22Rv1 (cell line): Measurements from ENCODE around the gene AUTS2.

Experiments
- H3K27ac ChIP-seq: fragments of 450-650 bp; 2 replicates; pipeline ENCODE4 v1.5.1; 2017
- CTCF ChIP-seq: fragments of 450-650 bp; IDR thresholded peaks from 2 replicates; pipeline ENCODE4 v1.5.1; 2017; ENCODE audit warnings: mild to moderate bottlenecking
- ZFX ChIP-seq: fragments of 450-650 bp; IDR thresholded peaks from 2 replicates; pipeline ENCODE4 v1.6.1; 2017; ENCODE audit warnings: antibody characterized with exemption, borderline replicate concordance

The AUTS2 gene

DNA sequence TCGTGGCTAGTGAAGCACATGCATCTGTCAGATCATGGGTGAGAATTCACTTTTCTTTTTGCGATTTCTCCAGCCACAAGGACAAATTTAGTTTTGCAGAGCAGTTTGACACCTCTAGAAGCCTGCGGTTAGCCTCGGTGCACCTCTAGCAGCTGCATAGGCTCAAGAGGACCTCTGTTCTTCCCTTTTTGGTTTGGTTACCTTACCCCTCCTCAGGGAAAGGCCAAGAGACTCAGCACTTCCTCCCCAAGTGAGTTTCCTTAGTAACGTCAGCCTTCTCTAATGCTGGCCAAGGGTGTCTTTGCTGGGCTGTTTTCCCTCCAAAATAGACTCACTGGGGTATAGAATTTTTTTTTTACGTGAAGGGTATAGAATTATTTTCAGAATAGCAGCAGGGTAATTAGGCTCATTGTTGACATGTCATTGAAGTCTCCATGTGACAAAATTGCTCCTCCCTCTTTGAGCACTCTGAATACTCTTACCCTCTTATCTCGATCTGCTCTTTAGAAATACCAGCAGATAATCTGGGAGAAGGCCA lies 97.8 kb downstream of the AUTS2 start:
- no peak overlapping the region for H3K27ac ChIP-seq
- no peak for TF ChIP-seq CTCF

GRCh38 chr7:69696686-69697685 lies 98.7 kb downstream of the AUTS2 start:
- no peak overlapping the region for H3K27ac ChIP-seq
- TF ChIP-seq ZFX (no peak), CTCF (no peak)

GRCh38 chr7:69698109-69698825 lies 100.0 kb downstream of the AUTS2 start:
- TF ChIP-seq ZFX (no peak), CTCF (no peak)
- no peak overlapping the region for H3K27ac ChIP-seq

GRCh38 chr7:69699931-69700330 lies 101.7 kb downstream of the AUTS2 start:
- TF ChIP-seq ZFX = no peak
- TF ChIP-seq CTCF = no peak
- H3K27ac ChIP-seq = no peak overlapping the region

GRCh38 chr7:69700331-69700730 lies 102.1 kb downstream of the AUTS2 start:
- H3K27ac ChIP-seq = no peak overlapping the region
- TF ChIP-seq ZFX (no peak), CTCF (no peak)

DNA sequence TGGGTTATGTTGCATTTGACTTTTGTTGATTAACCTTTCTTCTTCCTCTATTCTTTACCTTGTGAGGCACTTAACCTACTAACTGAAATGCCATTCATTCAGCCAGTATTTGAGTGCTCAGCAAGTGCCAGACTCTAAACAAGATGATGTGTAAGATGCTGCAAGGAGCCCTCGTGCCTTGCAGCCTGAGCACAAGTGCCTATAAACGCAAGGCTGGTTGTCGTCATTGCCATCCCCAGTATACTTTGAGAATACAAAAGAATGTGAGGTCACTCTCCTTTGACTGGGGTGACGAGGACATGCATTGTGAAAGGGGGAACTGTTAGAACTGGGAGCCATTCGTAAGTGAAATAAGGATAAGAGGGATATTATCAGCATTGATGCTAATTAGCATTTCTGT lies 103.0 kb downstream of the AUTS2 start:
- no peak for TF ChIP-seq CTCF
- TF ChIP-seq ZFX = no peak
- no peak overlapping the region for H3K27ac ChIP-seq
